GM11168 (cell line): ENCODE data around the gene RIMBP2.

Experiments
- in situ Hi-C: fragments of 300-500 bp; cut with MboI; formaldehyde crosslinking; loops from one replicate; pipeline ENCODE4 v1.12.0; 2022; ENCODE audit warnings: low sequenced_read_pairs; ENCODE audit not compliant: unreplicated experiment

The RIMBP2 gene

GRCh38 chr12:130644146-130644545, 72.0 kb downstream of the RIMBP2 start:
- in situ Hi-C loops: no loop called here

GRCh38 chr12:130642856-130643255, 73.2 kb downstream of the RIMBP2 start:
- in situ Hi-C loops: no loop called here

- in situ Hi-C loops: no loop called here
Measured at GRCh38 chr12:130641533-130642184, 74.4 kb downstream of the RIMBP2 start.

GRCh38 chr12:130640901-130641300, 75.2 kb downstream of the RIMBP2 start:
- in situ Hi-C loops: no loop called here

GRCh38 chr12:130640496-130640895, 75.6 kb downstream of the RIMBP2 start:
- in situ Hi-C loops: no loop called here

GRCh38 chr12:130639476-130640424, 76.3 kb downstream of the RIMBP2 start:
- in situ Hi-C loops: no loop called here

- in situ Hi-C loops: no loop called here
Measured at GRCh38 chr12:130636370-130636769, 79.7 kb downstream of the RIMBP2 start.

- in situ Hi-C loops: no loop called here
Measured at GRCh38 chr12:130634866-130635265, 81.2 kb downstream of the RIMBP2 start.

- in situ Hi-C loops: no loop called here
Measured at GRCh38 chr12:130633771-130634170, 82.3 kb downstream of the RIMBP2 start.

- in situ Hi-C loops: no loop called here
Measured at GRCh38 chr12:130632642-130633041, 83.5 kb downstream of the RIMBP2 start.

GRCh38 chr12:130628304-130628703, 87.8 kb downstream of the RIMBP2 start:
- in situ Hi-C loops: no loop called here

- in situ Hi-C loops: no loop called here
Measured at GRCh38 chr12:130627175-130627574, 88.9 kb downstream of the RIMBP2 start.

- in situ Hi-C loops: no loop called here
Measured at GRCh38 chr12:130626601-130627000, 89.5 kb downstream of the RIMBP2 start.

GRCh38 chr12:130625201-130625600, 90.9 kb downstream of the RIMBP2 start:
- in situ Hi-C loops: no loop called here

GRCh38 chr12:130622803-130623202, 93.3 kb downstream of the RIMBP2 start:
- in situ Hi-C loops: no loop called here

GRCh38 chr12:130621696-130622298, 94.3 kb downstream of the RIMBP2 start:
- in situ Hi-C loops: no loop called here

GRCh38 chr12:130620756-130621155, 95.3 kb downstream of the RIMBP2 start:
- in situ Hi-C loops: no loop called here

- in situ Hi-C loops: no loop called here
Measured at GRCh38 chr12:130620281-130620680, 95.8 kb downstream of the RIMBP2 start.

GRCh38 chr12:130619385-130620001, 96.6 kb downstream of the RIMBP2 start:
- in situ Hi-C loops: no loop called here

GRCh38 chr12:130617219-130617618, 98.9 kb downstream of the RIMBP2 start:
- in situ Hi-C loops: no loop called here
